HG02588 (cell line): ENCODE data around the gene ZBED5.

Experiments
- ATAC-seq: cut with Tn5 transposase; IDR thresholded peaks from one replicate; pipeline ENCODE4 v1.9.1; 2021; ENCODE audit warnings: mild to moderate bottlenecking, moderate library complexity; ENCODE audit not compliant: unreplicated experiment

The ZBED5 gene

GRCh38 chr11:10881892-10882291 lies 24.0 kb upstream of the ZBED5 start:
- no peak for ATAC-seq

DNA sequence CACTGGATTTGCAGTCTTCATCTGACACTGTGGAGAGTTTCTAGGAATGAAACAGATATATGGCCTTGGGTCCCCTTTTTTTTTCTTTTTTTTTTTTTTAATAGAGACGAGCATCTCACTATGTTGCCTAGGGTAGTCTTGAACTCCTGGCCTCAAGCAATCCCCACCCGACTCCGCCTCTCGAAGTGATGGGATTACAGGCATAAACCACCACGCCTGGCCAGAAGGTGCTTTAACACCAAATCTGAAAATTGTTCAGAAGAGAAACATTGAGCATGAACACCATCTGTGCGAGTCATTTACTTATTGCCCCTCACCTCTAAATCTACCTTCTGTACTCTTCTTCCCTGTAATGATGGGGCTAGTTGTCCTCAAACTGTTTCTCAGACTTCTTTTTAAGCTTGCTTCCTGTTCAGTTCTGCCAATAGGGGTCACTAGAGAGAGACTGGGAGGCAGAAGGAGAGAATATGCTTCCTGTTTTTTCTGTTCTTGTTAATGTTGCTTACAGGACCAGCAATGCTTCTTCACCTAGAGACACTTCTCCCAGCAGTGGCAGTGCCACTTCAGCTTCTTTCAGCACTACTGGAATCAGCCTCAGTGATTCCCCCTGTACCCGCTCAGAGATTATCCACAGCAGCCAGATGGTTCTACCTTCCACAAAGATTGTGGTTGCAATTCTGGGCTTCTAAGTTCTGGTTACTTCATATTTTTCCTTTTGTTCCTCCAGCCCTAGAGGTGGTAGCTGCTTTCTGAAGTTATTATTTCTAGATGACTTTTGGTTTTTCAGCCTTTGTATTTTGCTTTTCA lies 20.8 kb upstream of the ZBED5 start:
- ATAC-seq: no peak

DNA sequence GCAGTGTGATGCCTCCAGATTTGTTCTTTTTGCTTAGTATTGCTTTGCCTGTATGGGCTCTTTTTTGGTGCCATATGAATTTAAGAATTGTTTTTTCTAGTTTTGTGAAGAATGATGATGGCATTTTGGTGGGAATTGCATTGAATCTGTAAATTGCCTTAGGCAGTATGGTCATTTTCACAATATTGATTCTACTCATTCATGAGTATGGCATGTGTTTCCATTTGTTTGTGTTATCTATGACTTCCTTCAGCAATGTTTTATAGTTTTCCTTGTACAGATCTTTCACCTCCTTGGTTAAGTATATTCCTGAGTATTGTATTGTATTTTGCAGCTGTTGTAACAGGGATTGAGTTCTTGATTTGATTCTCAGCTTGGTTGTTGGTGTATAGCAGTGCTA lies 18.3 kb upstream of the ZBED5 start:
- no peak for ATAC-seq

- no peak for ATAC-seq
Observed at GRCh38 chr11:10875430-10876021, 17.7 kb upstream of the ZBED5 start.

- no peak for ATAC-seq
Observed at GRCh38 chr11:10872097-10872496, 14.2 kb upstream of the ZBED5 start.

GRCh38 chr11:10868352-10868751 lies 10.5 kb upstream of the ZBED5 start:
- ATAC-seq: no peak

DNA sequence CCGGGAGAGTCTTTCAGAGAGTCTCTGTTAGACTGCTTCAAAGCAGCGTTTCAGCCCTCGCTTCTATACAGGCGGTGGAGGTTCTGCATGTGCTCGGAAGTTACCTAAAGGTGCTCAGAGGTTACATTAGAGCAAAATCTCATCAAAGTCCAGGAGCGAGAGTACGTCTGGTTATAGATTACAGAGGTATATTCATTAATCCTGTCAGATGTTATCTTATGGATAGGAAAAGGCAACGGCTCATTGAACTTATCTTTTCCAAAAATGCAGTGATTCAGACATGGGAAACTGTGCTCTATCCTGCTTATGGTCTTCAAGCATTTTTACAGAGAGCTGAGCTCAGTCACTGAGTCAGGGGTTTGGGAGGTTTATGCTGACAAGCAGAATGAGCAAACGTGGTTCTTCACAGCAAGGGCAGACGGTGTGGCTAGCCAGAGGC lies 9.1 kb upstream of the ZBED5 start:
- no peak for ATAC-seq

- ATAC-seq: no peak
Observed at GRCh38 chr11:10865837-10866270, 8.0 kb upstream of the ZBED5 start.

DNA sequence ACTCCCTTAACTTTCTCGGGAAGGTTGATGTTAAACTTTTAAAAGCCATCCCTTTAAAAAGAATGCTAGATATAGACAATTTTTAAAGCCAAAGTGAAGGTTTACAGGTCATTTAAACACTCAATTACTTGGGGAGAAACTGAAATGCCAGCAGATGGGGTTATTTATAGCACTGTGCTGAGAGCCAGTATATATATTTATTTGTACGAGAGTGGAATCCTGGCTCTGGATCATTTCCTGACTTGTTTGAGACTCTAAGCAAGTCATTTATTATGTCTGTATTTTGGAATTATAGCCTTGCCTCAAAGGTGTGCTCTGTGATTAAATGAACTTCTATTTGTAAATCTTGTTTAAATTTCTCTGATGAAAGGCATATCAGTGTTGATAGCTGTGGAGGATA lies 6.8 kb upstream of the ZBED5 start:
- ATAC-seq: no peak

DNA sequence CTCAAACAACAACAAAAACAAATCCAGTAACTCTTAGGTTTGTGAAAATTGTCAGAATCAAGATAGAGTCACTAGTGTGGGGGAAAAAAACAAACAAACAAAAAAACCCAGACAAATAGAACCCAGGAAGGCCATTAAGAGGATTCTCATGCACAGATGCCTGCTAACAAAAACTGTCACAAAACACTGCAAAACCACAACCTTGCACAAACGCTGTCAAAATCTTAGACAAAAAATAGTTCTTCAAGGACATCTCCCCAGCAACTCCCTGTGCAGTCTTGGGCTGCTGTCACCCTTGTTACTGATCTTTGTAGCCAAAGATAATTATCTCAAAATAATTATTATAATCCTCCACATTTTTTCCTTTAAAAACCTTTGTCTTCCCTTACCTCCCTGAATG lies 4.6 kb upstream of the ZBED5 start:
- no peak for ATAC-seq

DNA sequence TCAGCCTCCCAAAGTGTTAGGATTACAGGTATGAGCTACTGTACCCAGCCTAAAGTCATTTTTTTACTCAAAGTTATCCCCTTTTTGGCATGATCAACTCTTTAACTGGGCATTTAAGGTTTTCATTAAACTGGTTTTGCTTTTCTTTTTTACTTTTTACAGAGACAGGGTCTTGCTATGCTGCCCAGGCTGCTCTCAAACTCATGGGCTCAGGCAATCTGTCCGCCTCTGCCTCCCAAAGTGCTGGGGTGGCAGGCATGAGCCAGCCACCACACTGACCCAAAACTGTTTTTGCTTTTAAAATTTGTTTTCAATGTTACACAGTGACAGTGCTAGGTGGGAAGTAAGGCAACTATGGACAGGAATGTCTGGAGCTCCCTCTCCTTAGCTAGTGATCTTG lies 3.9 kb upstream of the ZBED5 start:
- ATAC-seq: no peak

DNA sequence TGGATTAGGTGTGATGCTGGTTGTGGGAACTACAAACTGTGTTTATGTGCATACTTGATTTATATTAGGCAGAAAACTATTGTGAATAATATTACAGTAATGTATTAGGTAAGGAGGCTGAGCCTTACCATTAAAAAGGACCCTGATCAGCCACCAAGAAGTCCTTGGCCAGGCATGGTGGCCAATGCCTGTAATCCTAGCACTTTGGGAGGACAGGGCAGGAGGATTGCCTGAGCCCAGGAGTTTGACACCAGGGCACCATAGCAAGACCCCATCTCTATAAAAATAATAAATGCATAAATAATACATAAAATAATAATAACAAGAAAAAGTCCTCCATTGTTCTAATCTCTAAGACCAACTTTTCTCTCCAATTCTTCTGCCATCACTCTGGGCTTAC lies 3.2 kb upstream of the ZBED5 start:
- ATAC-seq: no peak

- peak; percentile 27 for ATAC-seq
Observed at GRCh38 chr11:10858439-10859325, 829 bp upstream of the ZBED5 start.

DNA sequence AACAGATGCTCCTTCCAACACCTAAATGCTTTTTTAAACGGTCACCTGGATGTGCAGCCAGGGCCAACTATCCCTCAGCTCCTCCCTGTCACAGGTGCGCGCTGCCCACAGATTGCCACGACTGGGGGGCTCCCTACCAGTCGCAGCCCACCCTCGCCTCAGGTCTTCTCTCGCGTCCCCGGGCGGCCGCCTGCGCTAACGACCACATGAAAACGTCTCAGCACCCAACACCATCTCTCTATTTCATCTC lies 469 bp downstream of the ZBED5 start:
- ATAC-seq: peak; percentile 9

GRCh38 chr11:10856689-10857458 lies 979 bp downstream of the ZBED5 start:
- ATAC-seq: no peak

- no peak for ATAC-seq
Observed at GRCh38 chr11:10855295-10855694, 2.6 kb downstream of the ZBED5 start.

DNA sequence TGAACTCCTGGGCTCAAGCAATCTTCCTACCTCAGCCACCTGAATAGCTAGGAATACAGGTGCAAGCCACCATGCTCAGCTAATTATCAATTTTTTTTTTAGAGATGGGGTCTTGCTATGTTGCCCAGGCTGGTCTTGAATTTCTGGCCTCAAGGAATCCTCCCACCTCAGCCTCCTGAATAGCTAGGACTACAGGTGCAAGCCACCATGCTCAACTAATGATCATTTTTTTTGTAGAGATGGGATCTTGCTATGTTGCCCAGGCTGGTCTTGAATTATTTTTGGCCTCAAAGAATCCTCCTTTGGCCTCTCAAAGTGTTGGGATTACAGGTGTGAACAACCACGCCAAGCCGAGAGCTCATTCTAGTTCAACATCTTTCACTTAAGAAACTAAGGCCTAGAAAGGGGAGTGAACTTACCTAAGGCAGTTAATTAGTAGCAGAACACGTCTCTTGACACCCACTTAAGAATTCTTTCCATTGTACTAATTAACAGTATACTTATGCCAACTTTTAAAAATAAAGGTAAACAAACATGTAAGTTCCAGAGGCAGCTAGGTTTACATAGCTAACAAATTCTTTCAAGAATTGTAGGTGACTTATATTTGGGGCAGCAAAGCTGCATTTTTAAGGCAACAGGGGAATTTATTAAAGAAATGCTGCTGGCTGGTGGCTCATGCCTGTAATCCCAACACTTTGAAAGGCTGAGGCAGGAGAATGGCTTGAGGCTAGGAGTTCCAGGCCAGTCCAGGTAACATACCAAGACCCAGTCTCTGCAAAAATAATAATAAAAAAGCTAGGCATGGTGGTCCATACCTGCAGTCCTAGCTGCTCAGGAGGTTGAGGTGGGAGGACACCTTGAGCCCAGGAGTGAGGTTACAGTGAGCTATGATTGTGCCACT lies 9.6 kb downstream of the ZBED5 start:
- ATAC-seq: no peak

DNA sequence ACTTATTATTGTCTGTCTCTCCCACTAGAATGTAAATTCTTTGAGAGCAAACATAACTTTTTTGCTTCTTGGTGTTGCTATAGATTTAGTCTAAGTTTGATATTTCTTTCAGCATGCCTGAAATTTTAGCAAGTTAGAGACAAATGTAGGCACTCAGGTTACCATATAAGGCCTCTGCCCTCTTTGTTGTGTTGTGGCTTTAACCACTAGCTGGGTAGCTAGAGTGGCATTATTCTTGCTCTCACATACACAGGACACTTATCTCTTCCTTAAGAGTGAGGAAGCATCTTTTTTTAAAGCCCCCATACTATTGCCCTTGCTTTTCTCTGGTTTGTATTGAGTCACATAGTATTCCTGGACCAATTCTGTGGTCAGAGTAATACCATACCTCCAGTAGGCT lies 11.2 kb downstream of the ZBED5 start:
- ATAC-seq: no peak

DNA sequence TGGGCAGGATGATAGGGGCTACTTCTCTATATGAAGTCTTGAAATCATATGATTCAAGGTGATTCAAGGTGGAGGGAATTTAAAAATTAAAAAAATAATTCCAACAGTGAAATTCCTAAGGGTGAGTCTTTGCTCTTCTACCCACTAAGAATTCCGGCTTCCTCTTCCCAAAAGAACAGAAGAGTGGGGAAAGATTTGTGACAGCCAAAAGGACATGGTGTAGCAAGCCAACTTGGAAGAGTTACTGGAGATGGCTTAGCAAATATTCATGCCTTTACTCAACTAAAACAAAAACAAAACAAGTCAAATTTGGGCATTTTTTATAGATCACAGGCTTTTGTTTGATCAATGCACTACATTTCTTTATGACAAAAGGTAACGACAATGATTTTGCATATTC lies 12.3 kb downstream of the ZBED5 start:
- no peak for ATAC-seq

DNA sequence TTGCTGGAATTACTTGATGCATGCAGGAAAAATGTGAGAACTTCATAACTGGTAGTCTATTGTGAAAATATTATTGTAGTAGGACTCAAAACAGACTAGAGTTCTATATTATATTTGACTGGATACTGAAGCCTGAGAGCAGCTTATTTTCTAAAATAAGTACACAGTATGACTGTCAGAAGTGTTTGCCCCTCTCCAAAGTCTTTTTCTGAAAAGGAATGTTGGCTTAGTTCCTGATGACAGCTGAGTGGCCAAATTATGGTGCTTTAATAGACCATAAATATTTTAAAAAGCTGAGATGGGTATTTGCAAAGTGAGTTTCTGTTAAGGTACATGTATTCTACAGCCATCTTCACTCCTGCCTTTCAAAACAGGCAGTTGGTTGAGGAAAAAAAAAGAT lies 13.1 kb downstream of the ZBED5 start:
- ATAC-seq: no peak
